ENCODE results near the gene ADPGK. TPM values are rescaled to one million over a fixed set of nuclear protein-coding genes. Genes with fewer than 3 reads are reported as not detected.
"Not testable (repeated sequence)": the region's sequence is repeated elsewhere in the genome, so short reads cannot be mapped to it uniquely, and the experiment has no call there.

Gene ADPGK
- total RNA-seq, 1 donor: 43.9 TPM

DNA sequence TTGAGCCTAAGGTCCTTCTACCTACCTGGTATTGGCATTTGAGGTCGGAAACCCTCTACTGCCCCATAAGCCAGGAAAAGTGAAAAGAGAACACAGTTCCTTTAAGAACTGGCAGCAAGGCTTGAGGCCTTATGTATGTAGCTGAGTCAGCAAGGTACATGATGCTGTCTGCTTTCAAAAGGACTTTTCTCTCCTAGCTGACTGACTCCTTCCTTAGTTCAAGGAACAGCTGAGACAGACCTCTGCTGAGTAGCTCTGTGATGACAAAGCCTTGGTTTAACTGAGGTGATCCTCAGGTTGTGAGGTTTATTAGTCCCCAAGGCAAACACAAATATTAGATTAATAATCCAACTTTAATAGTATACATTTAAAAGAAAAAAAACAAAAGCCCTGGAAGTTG is 45.8 kb downstream of the ADPGK start:
- H3K4me3 ChIP-seq (ENCODE audit: low read depth, low read length): no peak overlapping the region
- TF ChIP-seq, protein P1, sequence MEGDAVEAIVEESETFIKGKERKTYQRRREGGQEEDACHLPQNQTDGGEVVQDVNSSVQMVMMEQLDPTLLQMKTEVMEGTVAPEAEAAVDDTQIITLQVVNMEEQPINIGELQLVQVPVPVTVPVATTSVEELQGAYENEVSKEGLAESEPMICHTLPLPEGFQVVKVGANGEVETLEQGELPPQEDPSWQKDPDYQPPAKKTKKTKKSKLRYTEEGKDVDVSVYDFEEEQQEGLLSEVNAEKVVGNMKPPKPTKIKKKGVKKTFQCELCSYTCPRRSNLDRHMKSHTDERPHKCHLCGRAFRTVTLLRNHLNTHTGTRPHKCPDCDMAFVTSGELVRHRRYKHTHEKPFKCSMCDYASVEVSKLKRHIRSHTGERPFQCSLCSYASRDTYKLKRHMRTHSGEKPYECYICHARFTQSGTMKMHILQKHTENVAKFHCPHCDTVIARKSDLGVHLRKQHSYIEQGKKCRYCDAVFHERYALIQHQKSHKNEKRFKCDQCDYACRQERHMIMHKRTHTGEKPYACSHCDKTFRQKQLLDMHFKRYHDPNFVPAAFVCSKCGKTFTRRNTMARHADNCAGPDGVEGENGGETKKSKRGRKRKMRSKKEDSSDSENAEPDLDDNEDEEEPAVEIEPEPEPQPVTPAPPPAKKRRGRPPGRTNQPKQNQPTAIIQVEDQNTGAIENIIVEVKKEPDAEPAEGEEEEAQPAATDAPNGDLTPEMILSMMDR (IDR thresholded peaks at IDR 0.05; ENCODE audit: insufficient read depth, low read length): no peak
- no peak for DNase-seq (ENCODE audit: low read depth)

DNA sequence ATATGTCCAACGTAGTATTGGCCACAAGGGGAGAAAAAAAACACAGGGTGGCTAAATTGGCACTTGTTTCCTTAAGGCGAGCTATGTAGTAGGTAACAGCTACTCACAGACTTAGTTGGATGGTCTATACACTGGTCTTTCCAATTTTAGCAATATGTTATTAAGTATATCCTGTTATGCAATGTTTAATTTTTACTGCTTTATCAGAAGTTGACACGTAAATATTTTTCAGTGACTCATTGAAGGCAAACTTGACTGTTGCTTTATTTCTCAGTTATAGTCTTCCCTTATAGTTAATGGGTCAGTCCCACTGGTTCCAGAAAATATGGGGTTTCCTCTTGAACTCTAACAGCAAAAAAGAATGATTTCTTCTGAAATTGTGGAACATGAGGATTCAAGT is 46.5 kb downstream of the ADPGK start:
- no peak overlapping the region for H3K4me3 ChIP-seq (ENCODE audit: low read depth, low read length)
- TF ChIP-seq, protein P1 (IDR thresholded peaks at IDR 0.05; ENCODE audit: insufficient read depth, low read length): no peak
- DNase-seq (ENCODE audit: low read depth): no peak

DNA sequence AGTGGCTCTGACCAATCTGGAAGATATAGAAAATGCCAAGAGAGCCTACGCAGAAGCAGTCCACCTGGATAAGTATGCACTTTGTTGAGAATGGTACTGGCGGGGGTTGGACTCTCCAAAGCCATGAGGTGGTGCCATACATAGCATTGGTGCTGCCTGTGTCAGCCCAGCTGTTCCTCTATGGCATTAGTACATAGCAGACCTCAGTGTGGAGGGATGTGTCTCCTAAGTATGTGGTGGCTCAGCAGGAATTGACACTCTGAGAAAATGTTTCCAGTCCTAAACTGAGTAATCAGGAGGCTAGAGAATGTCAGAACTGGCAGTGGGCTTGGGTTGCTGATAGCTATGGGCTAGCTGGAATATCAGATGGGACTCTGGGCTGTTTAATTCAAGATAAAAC is 48.4 kb downstream of the ADPGK start:
- TF ChIP-seq, protein P1 (IDR thresholded peaks at IDR 0.05; ENCODE audit: insufficient read depth, low read length): no peak
- DNase-seq (ENCODE audit: low read depth): no peak

DNA sequence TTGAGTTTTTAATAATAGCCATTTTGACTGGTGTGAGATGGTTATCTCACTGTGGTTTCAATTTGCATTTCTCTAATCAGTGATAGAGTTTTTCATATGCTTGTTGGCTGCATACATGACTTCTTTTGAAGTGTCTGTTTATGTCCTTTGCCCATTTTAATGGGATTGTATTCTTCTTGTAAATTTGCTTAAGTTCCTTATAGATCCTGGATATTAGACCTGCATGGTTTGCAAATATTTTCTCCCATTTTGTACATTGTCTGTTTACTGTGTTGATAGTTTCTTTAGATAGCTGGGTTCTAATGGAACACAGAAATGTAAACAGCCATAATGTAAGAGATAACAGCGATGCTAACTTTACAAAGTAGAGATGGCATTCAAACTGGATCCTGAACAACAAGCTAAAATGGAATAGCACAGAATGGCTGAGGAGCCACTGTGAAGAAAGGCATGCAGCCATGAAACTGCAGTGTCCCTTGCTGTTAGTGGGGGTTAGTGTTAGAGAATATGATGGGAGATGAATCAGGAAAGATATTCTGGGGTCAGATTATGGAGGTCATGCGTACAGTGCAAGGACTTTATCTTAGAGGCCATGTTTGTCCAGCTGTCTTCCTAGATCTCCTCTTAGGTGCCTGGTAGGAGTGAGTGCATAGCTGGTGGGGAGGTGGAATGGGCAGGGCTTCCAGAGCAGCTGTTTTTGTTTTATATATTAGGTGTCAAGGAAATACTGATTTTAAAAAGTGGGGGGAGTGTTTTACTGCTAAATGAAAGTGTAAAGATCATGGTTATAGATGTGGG is 49.4 kb downstream of the ADPGK start:
- no peak for DNase-seq (ENCODE audit: low read depth)
- TF ChIP-seq, protein P1 (IDR thresholded peaks at IDR 0.05; ENCODE audit: insufficient read depth, low read length): no peak
- H3K4me3 ChIP-seq (ENCODE audit: low read depth, low read length): no peak overlapping the region

More for the DNA sequence above, 48.4 kb downstream of the ADPGK start:
- H3K4me3 ChIP-seq (ENCODE audit: low read depth, low read length): no peak overlapping the region

DNA sequence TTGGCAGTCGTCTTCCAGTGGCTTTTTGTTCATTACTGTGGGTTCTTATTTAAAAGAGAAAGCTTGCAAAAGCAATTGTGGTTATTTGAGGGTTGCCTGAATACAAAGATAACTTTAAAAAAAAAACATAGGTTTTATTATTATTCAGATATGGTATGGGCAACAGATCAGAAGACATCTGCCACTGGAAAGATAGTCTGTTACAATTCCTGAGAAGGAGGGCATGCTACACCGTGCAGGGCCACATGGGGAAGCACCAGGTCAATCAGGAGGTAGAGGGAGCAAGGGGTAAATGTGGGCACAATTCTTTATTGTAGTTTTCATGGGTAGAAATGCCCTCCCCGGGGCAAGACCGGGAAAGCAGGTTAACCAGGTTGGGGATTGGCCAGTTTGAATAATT is 51.0 kb downstream of the ADPGK start:
- DNase-seq (ENCODE audit: low read depth): no peak
- H3K4me3 ChIP-seq (ENCODE audit: low read depth, low read length): no peak overlapping the region
- TF ChIP-seq, protein P1 (IDR thresholded peaks at IDR 0.05; ENCODE audit: insufficient read depth, low read length): no peak

DNA sequence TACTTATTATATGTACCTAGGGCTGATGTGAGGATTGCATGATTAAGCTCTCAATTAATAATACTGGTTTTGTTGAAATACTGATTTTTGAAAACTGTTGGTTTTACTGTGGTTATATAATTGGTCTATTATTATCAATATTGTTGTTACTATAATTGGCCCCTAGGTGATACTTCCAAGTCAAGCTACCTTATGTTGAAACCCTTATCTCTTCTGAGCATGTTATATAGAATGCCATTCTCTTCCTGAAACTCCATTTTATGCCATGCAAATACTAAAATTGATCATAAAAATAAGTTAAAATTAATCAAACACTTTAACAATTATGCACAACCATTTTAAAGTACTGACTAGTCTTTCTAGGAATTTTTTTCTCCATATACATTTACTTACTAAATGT is 51.5 kb downstream of the ADPGK start:
- DNase-seq (ENCODE audit: low read depth): no peak
- H3K4me3 ChIP-seq (ENCODE audit: low read depth, low read length): no peak overlapping the region
- TF ChIP-seq, protein P1 (IDR thresholded peaks at IDR 0.05; ENCODE audit: insufficient read depth, low read length): no peak

DNA sequence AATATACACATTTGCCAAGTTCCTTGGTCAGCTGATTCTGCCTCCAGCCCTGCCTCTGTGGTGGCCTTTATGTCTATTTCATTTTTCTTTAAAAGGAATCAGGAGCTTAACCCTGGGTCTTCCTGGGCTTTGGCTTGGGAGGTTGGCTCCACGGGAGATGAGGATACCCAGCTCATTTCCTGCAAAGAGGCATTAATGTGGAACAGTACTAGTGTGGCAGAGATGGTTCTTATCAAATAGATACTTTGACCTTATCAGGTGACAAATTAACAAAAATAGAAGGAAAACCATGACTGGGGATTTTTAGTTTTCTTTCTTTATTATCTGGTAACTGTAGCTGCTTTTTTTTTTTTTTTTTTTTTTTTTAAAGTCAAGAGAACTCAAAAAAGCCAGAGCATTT is 54.7 kb downstream of the ADPGK start:
- no peak overlapping the region for H3K4me3 ChIP-seq (ENCODE audit: low read depth, low read length)
- DNase-seq (ENCODE audit: low read depth): no peak
- TF ChIP-seq, protein P1 (IDR thresholded peaks at IDR 0.05; ENCODE audit: insufficient read depth, low read length): no peak

DNA sequence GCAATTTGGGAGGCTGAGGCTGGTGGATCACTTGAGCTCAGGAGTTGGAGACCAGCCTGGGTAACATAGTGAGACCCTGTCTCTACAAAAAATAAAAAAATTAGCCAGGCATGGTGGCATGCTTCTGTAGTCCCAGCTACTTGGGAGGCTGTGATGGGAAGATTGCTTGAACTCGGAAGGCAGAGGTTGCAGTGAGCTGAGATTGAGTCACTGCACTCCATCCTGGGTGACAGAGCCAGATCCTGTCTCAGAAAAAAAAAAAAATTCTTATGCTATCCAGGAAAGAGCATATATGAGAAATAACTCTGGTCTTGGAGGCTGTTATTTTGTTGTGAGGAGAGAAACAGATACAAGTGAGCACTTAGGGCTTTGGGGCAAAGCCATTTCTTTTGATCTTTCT is 55.3 kb downstream of the ADPGK start:
- H3K4me3 ChIP-seq (ENCODE audit: low read depth, low read length): not testable (repeated sequence)
- peak; percentile 27 for DNase-seq (ENCODE audit: low read depth)

Data from fibroblast of the aortic adventitia (primary cell).